H1 (cell line): ENCODE measurements around the gene TMEM9B. TPM values are rescaled to one million over a fixed set of nuclear protein-coding genes. Genes with fewer than 3 reads are reported as not detected.
"Not testable (repeated sequence)": the region's sequence is repeated elsewhere in the genome, so short reads cannot be mapped to it uniquely, and the experiment has no call there.

Source experiments
- CTCF ChIA-PET: fragments of 300-600 bp; sonication (Branson Sonifier 250); formaldehyde crosslinking; loops from one replicate; lab custom pipeline; 2021; ENCODE audit not compliant: partially characterized antibody; lab: Charles Lee
- POLR2A ChIA-PET: fragments of 300-600 bp; sonication (Branson Sonifier 250); formaldehyde crosslinking; loops from one replicate; lab custom pipeline; 2021; ENCODE audit warnings: inconsistent platforms; ENCODE audit not compliant: partially characterized antibody; lab: Charles Lee
- DNase-seq, 2 experiments: peaks; one replicate each; pipeline versions ENCODE4 v3.0.0 to v3.0.0-alpha.2; 2010 to 2022; ENCODE audit warnings: low spot score in 2 of 2, low read depth in 1 of 2, mixed read lengths in 1 of 2
- FAIRE-seq: peaks from 2 replicates; lab custom pipeline; 2011; peaks lifted over from hg19 to GRCh38; lab: Jason Lieb, UNC
- H2AFZ ChIP-seq: 2 replicates; pipeline ENCODE4 v1.8.1; 2012; ENCODE audit warnings: low read length, inconsistent platforms
- H2AK5ac ChIP-seq: 2 replicates; pipeline ENCODE4 v1.6.1; 2013; ENCODE audit warnings: low read depth, low read length
- H2BK120ac ChIP-seq: replicated peaks from 2 replicates; pipeline ENCODE3; 2013; ENCODE audit warnings: low read depth, low read length, inconsistent platforms
- H2BK12ac ChIP-seq: 2 replicates; pipeline ENCODE4 v1.6.1; 2013; ENCODE audit warnings: low read depth, low read length
- H2BK15ac ChIP-seq: 2 replicates; pipeline ENCODE4 v1.6.1; 2013; ENCODE audit warnings: low read length
- H2BK20ac ChIP-seq: 2 replicates; pipeline ENCODE4 v1.6.1; 2013; ENCODE audit warnings: low read length
- H2BK5ac ChIP-seq: 2 replicates; pipeline ENCODE4 v1.6.1; 2013; ENCODE audit warnings: low read depth, low read length
- H3K14ac ChIP-seq: 2 replicates; pipeline ENCODE4 v1.6.1; 2013; ENCODE audit warnings: inconsistent platforms; ENCODE audit not compliant: insufficient read length
- H3K18ac ChIP-seq: 2 replicates; pipeline ENCODE4 v1.6.1; 2013; ENCODE audit warnings: low read length; ENCODE audit errors: extremely low read depth
- H3K23ac ChIP-seq: 2 replicates; pipeline ENCODE4 v1.6.1; 2013; ENCODE audit warnings: inconsistent platforms; ENCODE audit not compliant: insufficient read length
- H3K23me2 ChIP-seq: 2 replicates; pipeline ENCODE4 v1.6.1; 2013; ENCODE audit warnings: low read depth, low read length
- H3K27ac ChIP-seq: 2 replicates; pipeline ENCODE4 v1.6.1; 2011; ENCODE audit warnings: low read depth, low read length, inconsistent platforms
- H3K27me3 ChIP-seq, 4 experiments: replicated peaks in 1 of 4; 1 replicate in 1 of 4; 2 replicates in 3 of 4; pipeline versions ENCODE4 v1.6.1 to v1.8.1; 2011 to 2013; ENCODE audit warnings: low read length in 3 of 4, mild to moderate bottlenecking in 3 of 4, inconsistent platforms in 2 of 4, mixed read lengths in 2 of 4, moderate library complexity in 1 of 4; ENCODE audit not compliant: control insufficient read depth in 3 of 4, insufficient read depth in 3 of 4; ENCODE audit errors: extremely low read depth in 1 of 4
- H3K36me3 ChIP-seq, 4 experiments: 2 replicates each; pipeline versions ENCODE4 v1.6.1 to v1.8.1; 2011 to 2013; ENCODE audit warnings: mild to moderate bottlenecking in 4 of 4, low read length in 3 of 4, moderate library complexity in 2 of 4, control low read depth in 1 of 4, inconsistent platforms in 1 of 4; ENCODE audit not compliant: insufficient read depth in 4 of 4, control insufficient read depth in 2 of 4
- H3K4ac ChIP-seq: replicated peaks from 2 replicates; pipeline ENCODE3; 2013; ENCODE audit warnings: low read length, low read depth, mixed read lengths, inconsistent platforms; ENCODE audit not compliant: insufficient read length
- H3K4me1 ChIP-seq, 4 experiments: replicated peaks in 1 of 4; 1 replicate in 1 of 4; 2 replicates in 3 of 4; pipeline versions ENCODE4 v1.6.1 to v1.8.1; 2011 to 2013; ENCODE audit warnings: low read length in 3 of 4, inconsistent platforms in 2 of 4, mixed read lengths in 1 of 4; ENCODE audit not compliant: insufficient read depth in 4 of 4, control insufficient read depth in 3 of 4
- H3K4me2 ChIP-seq, 2 experiments: 2 replicates each; pipeline versions ENCODE4 v1.6.1 to v1.8.1; 2011 to 2013; ENCODE audit warnings: low read depth in 2 of 2, low read length in 2 of 2, control low read depth in 1 of 2, inconsistent platforms in 1 of 2, mild to moderate bottlenecking in 1 of 2; ENCODE audit not compliant: insufficient read depth in 1 of 2
- H3K4me3 ChIP-seq, 4 experiments: fragments of 200-600, 300-600 bp in 1 of 4; sonication (generic), shearing (Covaris generic), sonication (Bioruptor Twin) in 1 of 4; 2 replicates each; pipeline versions ENCODE4 v1.5.1 to v1.8.1; 2011 to 2016; ENCODE audit warnings: low read length in 4 of 4, low read depth in 3 of 4, control low read depth in 2 of 4, inconsistent platforms in 2 of 4, mild to moderate bottlenecking in 2 of 4, mixed read lengths in 1 of 4, moderate library complexity in 1 of 4; ENCODE audit not compliant: insufficient read depth in 2 of 4; ENCODE audit errors: extremely low read depth in 1 of 4
- H3K56ac ChIP-seq: replicated peaks from 2 replicates; pipeline ENCODE3; 2013; ENCODE audit warnings: low read depth, mild to moderate bottlenecking, mixed read lengths, low read length, inconsistent platforms; ENCODE audit not compliant: insufficient read length
- H3K79me1 ChIP-seq: 2 replicates; pipeline ENCODE4 v1.6.1; 2013; ENCODE audit warnings: low read depth, low read length, control low read depth
- H3K79me2 ChIP-seq, 2 experiments: 2 replicates each; pipeline versions ENCODE4 v1.6.1 to v1.8.1; 2012 to 2013; ENCODE audit warnings: low read length in 2 of 2, mild to moderate bottlenecking in 2 of 2, inconsistent platforms in 1 of 2; ENCODE audit not compliant: insufficient read depth in 2 of 2, control insufficient read depth in 1 of 2
- H3K9ac ChIP-seq, 4 experiments: replicated peaks in 1 of 4; 1 replicate in 1 of 4; 2 replicates in 3 of 4; pipeline versions ENCODE4 v1.6.1 to v1.8.1; 2011 to 2013; ENCODE audit warnings: low read depth in 3 of 4, low read length in 3 of 4, control low read depth in 2 of 4, mild to moderate bottlenecking in 2 of 4, moderate library complexity in 2 of 4, inconsistent platforms in 1 of 4; ENCODE audit errors: extremely low read depth in 1 of 4
- H3K9me3 ChIP-seq, 2 experiments: 2 replicates each; pipeline versions ENCODE4 v1.6.1 to v1.8.1; 2012 to 2013; ENCODE audit warnings: mild to moderate bottlenecking in 2 of 2, moderate library complexity in 2 of 2, control low read depth in 1 of 2, inconsistent platforms in 1 of 2, low read depth in 1 of 2, low read length in 1 of 2, mixed read lengths in 1 of 2; ENCODE audit not compliant: insufficient read depth in 2 of 2
- H4K20me1 ChIP-seq, 2 experiments: replicated peaks in 1 of 2; 2 replicates each; pipeline versions ENCODE3 to v1.8.1; 2011 to 2013; ENCODE audit warnings: inconsistent platforms in 2 of 2, low read length in 2 of 2, mild to moderate bottlenecking in 1 of 2; ENCODE audit not compliant: insufficient read depth in 2 of 2, control insufficient read depth in 1 of 2
- H4K5ac ChIP-seq: 2 replicates; pipeline ENCODE4 v1.6.1; 2013; ENCODE audit warnings: low read length, low read depth, mixed read lengths, inconsistent platforms; ENCODE audit not compliant: insufficient read length
- H4K8ac ChIP-seq: 2 replicates; pipeline ENCODE4 v1.8.0; 2013; ENCODE audit warnings: mild to moderate bottlenecking, moderate library complexity, low read length, inconsistent platforms; ENCODE audit not compliant: insufficient read depth; ENCODE audit errors: extremely low read depth
- H4K91ac ChIP-seq: replicated peaks from 2 replicates; pipeline ENCODE3; 2013; ENCODE audit warnings: low read length, mixed read lengths, inconsistent platforms; ENCODE audit not compliant: insufficient read length
- WGBS, 2 experiments: shearing (Covaris generic) in 1 of 2; methylation state at CpG; one replicate each; pipeline versions ENCODE4 v1.1.6 to v1.1.7; 2013 to 2015; ENCODE audit warnings: low lambda C conversion rate in 2 of 2, mixed read lengths in 2 of 2, inconsistent platforms in 1 of 2, low coverage in 1 of 2, missing lambda C conversion rate in 1 of 2; ENCODE audit not compliant: insufficient replicate concordance in 2 of 2, insufficient coverage in 1 of 2, insufficient read length in 1 of 2; ENCODE audit errors: extremely low coverage in 1 of 2, missing lambda C conversion rate in 1 of 2; 5-methylcytosine and 5-hydroxymethylcytosine counted together
- polyA plus RNA-seq, 7 experiments: library from polyadenylated mRNA; depleted of rRNA in 3 of 7; stranded (reverse) in 5 of 7; unstranded in 2 of 7; fragments of >200 nt in 5 of 7; fragments of 200-250 nt in 2 of 7; gene quantifications; 1 replicate in 5 of 7; 2 replicates in 1 of 7; 4 replicates in 1 of 7; pipeline versions ENCODE4 v1.2.1 to v1.2.3, GENCODE V29; 2011 to 2013; ENCODE audit warnings: missing spikeins in 2 of 7, mixed read lengths in 2 of 7
- total RNA-seq: library from RNA; stranded (reverse); fragmentation: NEBNext Ultra II Directional; extraction: Animal tissue kit (Norgen Biotek cat#: 25700); gene quantifications from 2 replicates; pipeline ENCODE4 v1.2.1, GENCODE V29; 2021

TMEM9B gene
- total and polyA plus RNA-seq, 2 of the 8 experiments (the other 6 are each of a cell fraction or from before 2014, with no cell fraction given) = 8.3 to 9.4 TPM

DNA sequence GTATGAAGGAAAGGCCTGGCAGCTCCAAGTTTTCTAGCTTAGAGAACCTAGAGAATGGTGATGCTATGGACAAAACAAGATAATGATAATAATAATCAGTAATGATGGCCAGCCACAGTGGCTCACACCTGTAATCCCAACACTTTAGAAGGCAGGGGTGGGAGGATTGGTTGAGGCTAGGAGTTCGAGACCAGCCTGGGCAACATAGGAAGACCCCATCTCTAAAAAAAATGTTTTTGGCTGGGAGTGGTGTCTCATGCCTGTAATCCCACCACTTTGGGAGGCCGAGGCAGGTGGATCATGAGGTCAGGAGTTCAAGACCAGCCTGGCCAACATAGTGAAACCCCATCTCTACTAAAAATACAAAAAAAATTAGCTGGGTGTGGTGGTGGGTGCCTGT is 28.5 kb downstream of the TMEM9B start:
- CTCF ChIA-PET = interaction anchor here (0.8 to 1.6 kb wide), 7 partner anchors 13 to 571 kb away, joined by 3 to 15 read pairs (median 4); no protein-coding TSS in a partner anchor
- H2BK20ac ChIP-seq, H3K23me2 ChIP-seq, H4K91ac ChIP-seq, H3K14ac ChIP-seq, FAIRE-seq, H3K4me2 ChIP-seq, H4K20me1 ChIP-seq, H2AFZ ChIP-seq, H3K79me2 ChIP-seq, H3K79me1 ChIP-seq, DNase-seq, H3K18ac ChIP-seq, H3K36me3 ChIP-seq, H4K8ac ChIP-seq, H3K23ac ChIP-seq, H3K4me1 ChIP-seq, H2BK5ac ChIP-seq, H3K27me3 ChIP-seq, H2BK120ac ChIP-seq, POLR2A ChIA-PET, H3K9me3 ChIP-seq, H2AK5ac ChIP-seq, H3K27ac ChIP-seq, H3K4me3 ChIP-seq, H2BK15ac ChIP-seq, H3K4ac ChIP-seq, H2BK12ac ChIP-seq, H3K56ac ChIP-seq, H4K5ac ChIP-seq, H3K9ac ChIP-seq: not testable (repeated sequence)
- WGBS, 2 experiments = 100% methylated on average over 2 of the region's 2 CpGs; no CpG with 5 or more reads in 1 of the 2 experiments
